T-helper 9 cell (primary cell): Measurements from ENCODE around the gene JMJD7.

Source experiments
- DNase-seq: peaks from one replicate; pipeline ENCODE4 v3.0.0-alpha.2; 2020

JMJD7 gene

GRCh38 chr15:41801850-41802455, 25.9 kb upstream of the JMJD7 start:
- DNase-seq: no peak

- DNase-seq: no peak
These were observed 23.5 kb upstream of the JMJD7 start for GRCh38 chr15:41804361-41804760.

- DNase-seq: no peak
These were observed 22.8 kb upstream of the JMJD7 start for GRCh38 chr15:41804916-41805666.

- DNase-seq: no peak
These were observed 22.2 kb upstream of the JMJD7 start for GRCh38 chr15:41805711-41806110.

GRCh38 chr15:41806291-41807181, 21.4 kb upstream of the JMJD7 start:
- DNase-seq: no peak

- DNase-seq: no peak
These were observed 18.8 kb upstream of the JMJD7 start for GRCh38 chr15:41809121-41809520.

GRCh38 chr15:41809526-41810220, 18.2 kb upstream of the JMJD7 start:
- DNase-seq: no peak

- DNase-seq: no peak
These were observed 17.1 kb upstream of the JMJD7 start for GRCh38 chr15:41810651-41811431.

GRCh38 chr15:41811432-41812195, 16.3 kb upstream of the JMJD7 start:
- peak; percentile 66 for DNase-seq

GRCh38 chr15:41812820-41813375, 15.0 kb upstream of the JMJD7 start:
- no peak for DNase-seq

- DNase-seq: no peak
These were observed 14.5 kb upstream of the JMJD7 start for GRCh38 chr15:41813426-41813825.

GRCh38 chr15:41814534-41814933, 13.4 kb upstream of the JMJD7 start:
- DNase-seq: no peak

- no peak for DNase-seq
These were observed 11.1 kb upstream of the JMJD7 start for GRCh38 chr15:41816788-41817187.

GRCh38 chr15:41817327-41817726, 10.6 kb upstream of the JMJD7 start:
- no peak for DNase-seq

GRCh38 chr15:41817781-41818180, 10.1 kb upstream of the JMJD7 start:
- DNase-seq: no peak

- no peak for DNase-seq
These were observed 8.3 kb upstream of the JMJD7 start for GRCh38 chr15:41819455-41820050.

- DNase-seq: no peak
These were observed 7.0 kb upstream of the JMJD7 start for GRCh38 chr15:41820791-41821423.

GRCh38 chr15:41821831-41822230, 6.1 kb upstream of the JMJD7 start:
- DNase-seq: no peak

- no peak for DNase-seq
These were observed 5.4 kb upstream of the JMJD7 start for GRCh38 chr15:41822471-41822870.

- no peak for DNase-seq
These were observed 4.9 kb upstream of the JMJD7 start for GRCh38 chr15:41822957-41823356.
